Neural crest cell (in vitro differentiated cells): Measurements from ENCODE around the gene RAPGEF1. TPM values are rescaled to one million over a fixed set of nuclear protein-coding genes. Genes with fewer than 3 reads are reported as not detected.

ENCODE experiments used
- DNase-seq: peaks from one replicate; pipeline ENCODE4 v3.0.0; 2021; ENCODE audit warnings: low read depth, mixed read lengths, low spot score
- H3K27ac Mint-ChIP-seq: one replicate; pipeline ENCODE4 v1.8.0; 2021; ENCODE audit warnings: mild to moderate bottlenecking, mixed read lengths; ENCODE audit not compliant: unreplicated experiment
- H3K27me3 Mint-ChIP-seq: 2 replicates; pipeline ENCODE4 v1.8.0; 2021; ENCODE audit warnings: low read depth, mild to moderate bottlenecking, mixed read lengths
- H3K36me3 Mint-ChIP-seq: 2 replicates; pipeline ENCODE4 v1.8.0; 2021; ENCODE audit warnings: low read depth, mild to moderate bottlenecking, mixed read lengths
- H3K4me1 Mint-ChIP-seq: 2 replicates; pipeline ENCODE4 v1.8.0; 2021; ENCODE audit warnings: mixed read lengths
- H3K4me3 Mint-ChIP-seq: one replicate; pipeline ENCODE4 v1.8.0; 2021; ENCODE audit warnings: mild to moderate bottlenecking, mixed read lengths
- H3K9me3 Mint-ChIP-seq: 2 replicates; pipeline ENCODE4 v1.8.0; 2021; ENCODE audit warnings: mixed read lengths
- total RNA-seq: library from RNA; stranded (reverse); gene quantifications from 2 replicates; pipeline ENCODE4 v1.2.1, GENCODE V29; 2021
- TF ChIP-seq, protein P1 (sequence below): fragments of 200-600 bp; sonication (generic); conservative IDR thresholded peaks from 2 replicates; pipeline ENCODE4 v1.5.0; 2021; ENCODE audit warnings: antibody characterized with exemption, mild to moderate bottlenecking

RAPGEF1 gene
- total RNA-seq, 1 donor from 2014 or later: 68.1 TPM

DNA sequence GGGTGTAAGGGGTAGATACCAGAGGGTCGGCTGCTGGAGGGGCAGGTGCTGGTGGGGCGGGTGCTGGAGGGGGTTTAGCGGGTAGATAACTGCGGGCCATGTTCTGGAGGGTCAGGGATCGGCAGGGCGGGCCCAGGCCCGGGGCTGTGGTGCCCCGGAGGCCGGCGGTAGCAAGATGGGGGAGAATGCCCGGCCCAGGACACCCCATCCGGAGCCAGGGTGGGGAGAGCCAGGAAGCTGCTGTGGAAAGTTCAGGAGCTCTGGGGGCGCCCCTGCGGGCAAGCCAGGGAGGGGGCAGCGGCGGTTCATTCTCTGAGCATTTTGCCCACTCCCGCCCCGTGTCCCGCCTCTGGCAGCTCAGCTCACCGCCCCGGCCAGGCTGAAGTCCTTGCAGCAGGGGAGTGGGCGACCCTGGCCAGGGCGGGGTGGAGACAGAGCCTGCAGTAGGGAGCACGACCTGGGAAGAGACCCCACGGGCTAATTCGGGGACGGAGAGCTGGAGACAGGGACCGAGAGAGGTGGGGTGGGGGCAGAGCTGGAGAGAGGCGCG, 194.0 kb downstream of the RAPGEF1 start:
- TF ChIP-seq, protein P1, sequence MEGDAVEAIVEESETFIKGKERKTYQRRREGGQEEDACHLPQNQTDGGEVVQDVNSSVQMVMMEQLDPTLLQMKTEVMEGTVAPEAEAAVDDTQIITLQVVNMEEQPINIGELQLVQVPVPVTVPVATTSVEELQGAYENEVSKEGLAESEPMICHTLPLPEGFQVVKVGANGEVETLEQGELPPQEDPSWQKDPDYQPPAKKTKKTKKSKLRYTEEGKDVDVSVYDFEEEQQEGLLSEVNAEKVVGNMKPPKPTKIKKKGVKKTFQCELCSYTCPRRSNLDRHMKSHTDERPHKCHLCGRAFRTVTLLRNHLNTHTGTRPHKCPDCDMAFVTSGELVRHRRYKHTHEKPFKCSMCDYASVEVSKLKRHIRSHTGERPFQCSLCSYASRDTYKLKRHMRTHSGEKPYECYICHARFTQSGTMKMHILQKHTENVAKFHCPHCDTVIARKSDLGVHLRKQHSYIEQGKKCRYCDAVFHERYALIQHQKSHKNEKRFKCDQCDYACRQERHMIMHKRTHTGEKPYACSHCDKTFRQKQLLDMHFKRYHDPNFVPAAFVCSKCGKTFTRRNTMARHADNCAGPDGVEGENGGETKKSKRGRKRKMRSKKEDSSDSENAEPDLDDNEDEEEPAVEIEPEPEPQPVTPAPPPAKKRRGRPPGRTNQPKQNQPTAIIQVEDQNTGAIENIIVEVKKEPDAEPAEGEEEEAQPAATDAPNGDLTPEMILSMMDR: no peak
- H3K36me3 Mint-ChIP-seq: peaks cover 15% of the 10 kb centered on the region
- H3K9me3 Mint-ChIP-seq: peaks cover 10% of the 10 kb centered on the region
- H3K4me1 Mint-ChIP-seq: no peaks in the 10 kb centered on the region
- no peak overlapping the region for H3K27ac Mint-ChIP-seq
- peaks cover 35% of the 10 kb centered on the region for H3K27me3 Mint-ChIP-seq
- no peak overlapping the region for H3K4me3 Mint-ChIP-seq
- no peak for DNase-seq

DNA sequence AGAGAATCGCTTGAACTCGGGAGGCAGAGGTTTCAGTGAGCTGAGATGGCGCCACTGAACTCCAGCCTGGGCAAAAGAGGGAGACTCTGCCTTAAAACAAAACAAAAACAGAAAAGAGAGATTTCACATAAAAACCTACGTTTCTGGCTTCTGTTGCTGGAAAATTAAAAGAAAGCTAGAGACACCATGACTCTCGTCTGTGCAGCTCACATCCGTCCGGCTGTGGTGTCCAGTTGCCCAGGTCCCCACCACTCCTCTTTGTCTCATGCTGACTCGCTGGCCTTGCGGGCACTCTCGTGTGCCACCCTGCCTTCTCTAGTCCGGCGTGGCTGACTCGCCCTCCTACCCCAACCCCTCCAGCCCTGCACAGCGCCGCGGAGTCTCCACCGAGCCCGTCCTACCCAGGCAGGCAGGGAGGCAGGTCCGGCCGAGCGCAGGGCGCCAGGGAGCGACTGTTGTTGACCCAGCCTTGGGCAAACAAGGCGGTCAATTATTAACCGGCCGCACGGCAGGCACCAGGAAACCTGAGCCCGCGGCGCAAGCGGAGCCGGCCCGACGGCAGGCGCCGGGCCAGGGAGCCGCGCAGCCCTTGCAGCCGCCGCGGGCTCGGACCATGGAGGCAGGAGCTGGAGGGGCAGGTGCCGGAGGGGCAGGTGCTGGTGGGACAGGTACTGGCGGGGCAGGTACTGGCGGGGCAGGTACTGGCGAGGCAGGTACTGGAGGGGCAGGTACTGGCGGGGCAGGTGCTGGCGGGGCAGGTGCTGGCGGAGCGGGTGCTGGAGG, 194.7 kb downstream of the RAPGEF1 start, which contains the start of gene PRRT1B:
TSS of gene PRRT1B (plus strand) at position 521 of the 783 bp plus-strand sequence. CDS start at position 614, 93 bp downstream.
- H3K9me3 Mint-ChIP-seq: peaks cover 10% of the 10 kb centered on the region
- peaks cover 15% of the 10 kb centered on the region for H3K36me3 Mint-ChIP-seq
- no peak within 1 kb of the TSS for H3K27ac Mint-ChIP-seq
- no peak within 1 kb of the TSS for H3K4me3 Mint-ChIP-seq
- peaks cover 32% of the 10 kb centered on the region for H3K27me3 Mint-ChIP-seq
- TF ChIP-seq, protein P1: no peak
- DNase-seq: no peak
- no peaks in the 10 kb centered on the region for H3K4me1 Mint-ChIP-seq

DNA sequence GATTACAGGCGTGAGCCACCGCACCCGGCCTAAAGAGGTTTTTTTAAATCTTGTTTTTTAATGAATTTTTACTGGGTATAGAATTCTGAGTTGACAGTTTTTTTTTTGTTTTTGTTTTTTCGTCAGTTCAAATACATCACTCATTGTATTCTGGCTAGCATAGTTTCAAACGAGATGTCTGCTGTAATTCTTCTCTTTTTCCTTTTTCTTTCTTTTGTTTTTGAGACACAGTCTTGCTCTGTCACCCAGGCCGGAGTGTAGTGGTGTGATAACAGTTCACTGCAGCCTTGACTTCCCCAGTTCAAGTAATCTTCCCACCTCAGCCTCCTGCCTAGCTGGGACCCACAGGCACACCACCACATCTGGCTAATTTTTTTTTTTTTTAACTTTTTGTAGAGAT, 196.7 kb downstream of the RAPGEF1 start:
- H3K27ac Mint-ChIP-seq: no peak overlapping the region
- TF ChIP-seq, protein P1: no peak
- peaks cover 10% of the 10 kb centered on the region for H3K9me3 Mint-ChIP-seq
- peaks cover 15% of the 10 kb centered on the region for H3K36me3 Mint-ChIP-seq
- no peaks in the 10 kb centered on the region for H3K4me1 Mint-ChIP-seq
- DNase-seq: no peak
- peaks cover 13% of the 10 kb centered on the region for H3K27me3 Mint-ChIP-seq
- H3K4me3 Mint-ChIP-seq: no peak overlapping the region

DNA sequence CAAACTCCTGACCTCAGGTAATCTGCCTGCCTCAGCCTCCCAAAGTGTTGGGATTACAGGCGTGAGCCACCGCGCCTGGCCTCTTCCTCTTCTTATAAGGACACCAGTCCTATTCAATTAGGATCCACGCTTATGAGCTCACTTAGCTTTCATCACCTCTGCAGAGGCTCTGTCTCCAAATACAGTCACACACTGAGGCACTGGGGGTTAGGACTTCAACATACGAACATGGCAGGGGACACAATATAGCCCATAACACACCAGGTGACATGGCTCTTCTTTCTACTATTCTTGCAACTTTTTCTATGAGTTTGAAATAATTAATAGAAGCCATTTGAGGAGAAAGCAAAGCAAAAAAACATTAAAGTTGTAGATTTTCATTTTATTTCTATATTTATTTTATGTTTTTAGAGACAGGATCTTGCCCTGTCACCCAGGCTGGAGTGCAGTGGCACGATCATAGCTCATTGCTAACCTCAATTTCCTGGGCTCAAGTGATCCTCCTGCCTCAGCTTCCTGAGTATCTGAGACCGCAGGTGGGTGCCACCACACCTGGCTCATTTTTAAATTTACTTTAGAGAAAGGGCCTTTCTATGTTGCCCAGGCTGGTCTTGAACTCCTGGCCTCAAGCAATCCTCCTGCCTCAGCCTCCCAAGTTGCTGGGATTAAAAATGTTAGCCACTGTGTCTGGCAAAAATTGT, 200.5 kb downstream of the RAPGEF1 start:
- no peaks in the 10 kb centered on the region for H3K4me1 Mint-ChIP-seq
- TF ChIP-seq, protein P1: no peak
- DNase-seq: no peak
- H3K27me3 Mint-ChIP-seq: no peaks in the 10 kb centered on the region
- H3K27ac Mint-ChIP-seq: no peak overlapping the region
- H3K4me3 Mint-ChIP-seq: no peak overlapping the region
- peaks cover 7% of the 10 kb centered on the region for H3K36me3 Mint-ChIP-seq
- peaks cover 13% of the 10 kb centered on the region for H3K9me3 Mint-ChIP-seq

DNA sequence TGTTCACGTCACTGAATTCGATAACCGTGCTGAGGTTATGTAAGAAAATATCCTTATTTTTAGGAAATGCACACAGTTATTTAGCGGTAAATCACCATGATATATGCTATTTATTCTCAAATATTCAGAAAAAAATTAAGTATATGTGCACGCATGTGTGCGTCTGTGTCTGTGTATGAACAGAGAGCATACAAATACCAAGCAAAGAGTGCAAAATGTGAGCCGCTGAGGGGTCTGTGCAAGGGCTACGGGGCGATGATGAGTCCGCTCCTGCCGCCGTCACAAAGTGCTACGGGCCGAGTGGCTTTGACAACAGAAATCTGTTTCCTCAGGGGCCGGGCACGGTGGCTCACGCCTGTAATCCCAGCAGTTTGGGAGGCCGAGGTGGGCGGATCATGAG, 201.9 kb downstream of the RAPGEF1 start:
- peaks cover 2% of the 10 kb centered on the region for H3K36me3 Mint-ChIP-seq
- H3K4me3 Mint-ChIP-seq: no peak overlapping the region
- H3K27me3 Mint-ChIP-seq: no peaks in the 10 kb centered on the region
- TF ChIP-seq, protein P1: no peak
- no peaks in the 10 kb centered on the region for H3K4me1 Mint-ChIP-seq
- H3K9me3 Mint-ChIP-seq: peaks cover 11% of the 10 kb centered on the region
- H3K27ac Mint-ChIP-seq: no peak overlapping the region
- no peak for DNase-seq
